Activated naive CD4-positive, alpha-beta T cell treated with anti-CD3 and anti-CD28 coated beads, Interleukin-2, amount 50 U/mL, for 16 hours (primary cell): ENCODE measurements around the gene SGMS1.

Experiments
- DNase-seq: peaks from one replicate; pipeline ENCODE4 v3.0.0-alpha.2; 2020

The SGMS1 gene

GRCh38 chr10:50605951-50606270 lies 17.8 kb downstream of the SGMS1 start:
- DNase-seq, result no peak

- DNase-seq, result no peak
Observed at GRCh38 chr10:50605269-50605950, 18.3 kb downstream of the SGMS1 start.

- DNase-seq, result no peak
Observed at GRCh38 chr10:50604809-50605208, 18.9 kb downstream of the SGMS1 start.

- DNase-seq, result no peak
Observed at GRCh38 chr10:50604049-50604640, 19.6 kb downstream of the SGMS1 start.

GRCh38 chr10:50603151-50603850 lies 20.5 kb downstream of the SGMS1 start:
- no peak for DNase-seq

- DNase-seq, result no peak
Observed at GRCh38 chr10:50601974-50602373, 21.8 kb downstream of the SGMS1 start.

- no peak for DNase-seq
Observed at GRCh38 chr10:50600831-50601477, 22.8 kb downstream of the SGMS1 start.

GRCh38 chr10:50600286-50600685 lies 23.5 kb downstream of the SGMS1 start:
- no peak for DNase-seq

- DNase-seq, result no peak
Observed at GRCh38 chr10:50596897-50597296, 26.9 kb downstream of the SGMS1 start.

GRCh38 chr10:50596456-50596855 lies 27.3 kb downstream of the SGMS1 start:
- DNase-seq, result no peak

- DNase-seq, result no peak
Observed at GRCh38 chr10:50595785-50596184, 28.0 kb downstream of the SGMS1 start.

GRCh38 chr10:50593523-50594376 lies 30.0 kb downstream of the SGMS1 start:
- no peak for DNase-seq

GRCh38 chr10:50592961-50593418 lies 30.8 kb downstream of the SGMS1 start:
- no peak for DNase-seq

GRCh38 chr10:50590935-50591334 lies 32.8 kb downstream of the SGMS1 start:
- DNase-seq, result no peak

- DNase-seq, result no peak
Observed at GRCh38 chr10:50586740-50587088, 37.0 kb downstream of the SGMS1 start.

GRCh38 chr10:50585921-50586739 lies 37.6 kb downstream of the SGMS1 start:
- no peak for DNase-seq

- no peak for DNase-seq
Observed at GRCh38 chr10:50582766-50583762, 40.7 kb downstream of the SGMS1 start.

- no peak for DNase-seq
Observed at GRCh38 chr10:50582046-50582445, 41.7 kb downstream of the SGMS1 start.

GRCh38 chr10:50580262-50580891 lies 43.4 kb downstream of the SGMS1 start:
- no peak for DNase-seq
